Stimulated activated CD8-positive, alpha-beta memory T cell treated with anti-CD3 and anti-CD28 coated beads, Interleukin-12 subunit alpha, Interleukin-12 subunit beta, amount 100 ng/mL, for 24 hours (primary cell): ENCODE measurements around the gene NBPF11.
"Not testable (repeated sequence)": the region's sequence is repeated elsewhere in the genome, so short reads cannot be mapped to it uniquely, and the experiment has no call there.

Experiments used
- DNase-seq: peaks from one replicate; pipeline ENCODE4 v3.0.0-alpha.2; 2020; ENCODE audit errors: extremely low read depth

Gene NBPF11

GRCh38 chr1:148149050-148149815, 2.8 kb downstream of the NBPF11 start:
- DNase-seq, result not testable (repeated sequence)

GRCh38 chr1:148147052-148147838, 4.8 kb downstream of the NBPF11 start:
- not testable (repeated sequence) for DNase-seq

GRCh38 chr1:148146191-148146997, 5.7 kb downstream of the NBPF11 start:
- not testable (repeated sequence) for DNase-seq

GRCh38 chr1:148143223-148143622, 8.9 kb downstream of the NBPF11 start:
- not testable (repeated sequence) for DNase-seq

- DNase-seq, result not testable (repeated sequence)
Measured at GRCh38 chr1:148141936-148142335, 10.1 kb downstream of the NBPF11 start.

GRCh38 chr1:148138606-148139005, 13.5 kb downstream of the NBPF11 start:
- DNase-seq, result not testable (repeated sequence)

- DNase-seq, result not testable (repeated sequence)
Measured at GRCh38 chr1:148122341-148122740, 29.7 kb downstream of the NBPF11 start.

- not testable (repeated sequence) for DNase-seq
Measured at GRCh38 chr1:148120395-148120794, 31.7 kb downstream of the NBPF11 start.

- not testable (repeated sequence) for DNase-seq
Measured at GRCh38 chr1:148095732-148096131, 56.3 kb downstream of the NBPF11 start.

- DNase-seq, result not testable (repeated sequence)
Measured at GRCh38 chr1:148086196-148086595, 65.9 kb downstream of the NBPF11 start.

GRCh38 chr1:148081205-148081604, 70.9 kb downstream of the NBPF11 start:
- not testable (repeated sequence) for DNase-seq

- DNase-seq, result not testable (repeated sequence)
Measured at GRCh38 chr1:148078632-148079519, 73.2 kb downstream of the NBPF11 start.

GRCh38 chr1:148078090-148078489, 74.0 kb downstream of the NBPF11 start:
- DNase-seq, result not testable (repeated sequence)

GRCh38 chr1:148077458-148077857, 74.6 kb downstream of the NBPF11 start:
- not testable (repeated sequence) for DNase-seq

GRCh38 chr1:148073392-148073791, 78.7 kb downstream of the NBPF11 start:
- DNase-seq, result not testable (repeated sequence)

- not testable (repeated sequence) for DNase-seq
Measured at GRCh38 chr1:148068606-148069005, 83.5 kb downstream of the NBPF11 start.

GRCh38 chr1:148068201-148068600, 83.9 kb downstream of the NBPF11 start:
- DNase-seq, result not testable (repeated sequence)

- not testable (repeated sequence) for DNase-seq
Measured at GRCh38 chr1:148060294-148060701, 91.8 kb downstream of the NBPF11 start.

- DNase-seq, result not testable (repeated sequence)
Measured at GRCh38 chr1:148057384-148057783, 94.7 kb downstream of the NBPF11 start.
